Suprapubic skin (tissue), 3 donors: ENCODE data around the gene PWWP2B.

Experiments
- POLR2AphosphoS5 ChIP-seq, 3 donors: sonication (generic); formaldehyde crosslinking; IDR thresholded peaks; one replicate each; pipeline ENCODE4 v1.6.1; 2017; ENCODE audit warnings: antibody characterized with exemption in 3 of 3
- TF ChIP-seq, protein P1 (sequence below), 2 donors: fragments of 200-600 bp in 1 of 2; fragments of 450-650 bp in 1 of 2; sonication (generic) in 1 of 2; IDR thresholded peaks; one replicate each; pipeline ENCODE4 v1.5.1; 2016 to 2019; ENCODE audit warnings: antibody characterized with exemption in 2 of 2, mild to moderate bottlenecking in 1 of 2, moderate library complexity in 1 of 2

DNA sequence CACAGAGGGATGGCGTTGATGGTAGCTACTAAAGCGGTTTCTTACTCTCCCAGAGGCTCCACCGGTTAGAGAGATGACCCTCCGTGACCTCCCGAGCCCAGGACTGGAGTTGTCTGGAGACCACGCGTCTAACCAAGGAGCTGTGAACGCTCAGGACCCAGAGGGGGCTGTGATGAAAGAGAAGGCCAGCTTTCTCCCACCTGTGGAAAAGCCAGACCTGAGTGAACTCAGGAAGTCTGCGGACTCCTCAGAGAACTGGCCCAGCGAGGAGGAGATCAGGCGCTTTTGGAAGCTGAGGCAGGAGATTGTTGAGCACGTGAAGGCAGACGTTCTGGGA lies 49.1 kb upstream of the PWWP2B start:
- TF ChIP-seq POLR2AphosphoS5 (IDR thresholded peaks at IDR 0.05) = no peak
- TF ChIP-seq, protein P1, sequence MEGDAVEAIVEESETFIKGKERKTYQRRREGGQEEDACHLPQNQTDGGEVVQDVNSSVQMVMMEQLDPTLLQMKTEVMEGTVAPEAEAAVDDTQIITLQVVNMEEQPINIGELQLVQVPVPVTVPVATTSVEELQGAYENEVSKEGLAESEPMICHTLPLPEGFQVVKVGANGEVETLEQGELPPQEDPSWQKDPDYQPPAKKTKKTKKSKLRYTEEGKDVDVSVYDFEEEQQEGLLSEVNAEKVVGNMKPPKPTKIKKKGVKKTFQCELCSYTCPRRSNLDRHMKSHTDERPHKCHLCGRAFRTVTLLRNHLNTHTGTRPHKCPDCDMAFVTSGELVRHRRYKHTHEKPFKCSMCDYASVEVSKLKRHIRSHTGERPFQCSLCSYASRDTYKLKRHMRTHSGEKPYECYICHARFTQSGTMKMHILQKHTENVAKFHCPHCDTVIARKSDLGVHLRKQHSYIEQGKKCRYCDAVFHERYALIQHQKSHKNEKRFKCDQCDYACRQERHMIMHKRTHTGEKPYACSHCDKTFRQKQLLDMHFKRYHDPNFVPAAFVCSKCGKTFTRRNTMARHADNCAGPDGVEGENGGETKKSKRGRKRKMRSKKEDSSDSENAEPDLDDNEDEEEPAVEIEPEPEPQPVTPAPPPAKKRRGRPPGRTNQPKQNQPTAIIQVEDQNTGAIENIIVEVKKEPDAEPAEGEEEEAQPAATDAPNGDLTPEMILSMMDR (IDR thresholded peaks at IDR 0.05) = no peak
